SW480 (cell line): ENCODE data around the gene IRX1.

Source experiments
- DNase-seq: peaks from one replicate; pipeline ENCODE4 v3.0.0-alpha.2; 2016; ENCODE audit warnings: low spot score

Gene IRX1

DNA sequence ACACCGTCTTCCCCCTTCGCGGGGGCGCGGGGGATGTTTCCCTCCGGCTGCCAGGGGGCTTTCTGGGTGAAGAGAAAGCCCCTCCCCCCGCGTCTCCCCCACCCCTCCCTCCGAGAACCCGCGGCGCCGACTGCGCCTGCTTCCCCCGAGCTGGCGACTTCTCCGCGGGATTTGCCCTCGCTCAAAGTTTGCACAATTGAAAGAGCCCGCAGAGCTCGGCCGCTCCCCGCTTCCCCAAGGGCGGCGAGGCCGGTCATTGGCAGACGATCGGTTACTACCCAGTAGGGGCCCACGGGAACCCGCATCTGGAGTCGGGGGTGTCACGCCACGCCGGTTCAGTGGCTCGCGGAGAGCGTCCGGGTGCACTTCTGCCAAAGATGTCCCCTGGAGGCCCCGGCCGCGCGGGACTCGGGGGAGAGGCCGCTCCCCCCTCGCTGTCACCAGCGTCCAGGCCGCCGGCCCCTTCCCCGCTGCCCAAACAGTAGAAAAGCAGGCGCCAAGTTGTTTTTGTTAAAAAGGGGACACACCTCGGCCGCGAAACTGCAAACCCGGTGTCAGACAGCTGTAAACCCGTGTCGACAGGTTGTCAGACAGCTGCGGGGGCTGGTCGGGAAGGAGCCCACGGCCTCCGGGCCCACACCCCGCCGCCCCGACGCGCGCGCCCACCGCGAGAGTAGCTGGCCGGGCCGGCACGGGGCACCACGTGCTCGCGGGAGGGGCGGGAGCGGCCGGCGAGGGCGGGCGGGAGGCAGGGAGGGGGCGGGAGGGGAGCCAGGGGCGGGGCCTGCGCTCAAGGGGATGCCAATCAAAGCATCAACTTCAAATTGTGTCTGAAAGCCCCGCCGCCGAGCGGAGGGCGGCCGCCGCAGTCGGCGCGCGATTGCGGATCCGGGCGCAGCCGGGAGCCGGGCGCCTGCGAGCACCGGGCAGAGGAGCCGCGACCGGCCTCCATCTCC is at the start of gene IRX1:
IRX1 (plus strand) TSS at position 827 of the 956 bp plus-strand sequence. CDS start 274 bp downstream, outside the sequence.
- no peak for DNase-seq

DNA sequence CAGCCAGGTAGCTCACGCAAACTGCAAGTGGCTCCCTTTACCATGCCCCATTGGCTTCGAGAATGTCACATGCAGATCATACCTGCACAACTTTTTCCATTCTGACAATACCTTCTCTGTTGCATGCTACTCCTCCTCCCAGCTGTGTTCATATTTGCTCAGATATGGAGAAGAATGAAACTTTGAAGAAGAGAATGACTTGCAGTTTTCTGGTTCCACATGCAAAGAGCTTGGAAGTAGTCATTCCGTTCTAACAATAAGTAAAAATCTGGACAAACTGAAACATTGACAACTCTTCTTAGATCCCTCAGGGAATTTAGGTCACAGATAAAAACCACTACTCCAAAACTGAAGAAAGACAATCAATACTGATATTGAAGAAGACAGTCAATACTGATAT is 49.6 kb upstream of the IRX1 start:
- DNase-seq: no peak

DNA sequence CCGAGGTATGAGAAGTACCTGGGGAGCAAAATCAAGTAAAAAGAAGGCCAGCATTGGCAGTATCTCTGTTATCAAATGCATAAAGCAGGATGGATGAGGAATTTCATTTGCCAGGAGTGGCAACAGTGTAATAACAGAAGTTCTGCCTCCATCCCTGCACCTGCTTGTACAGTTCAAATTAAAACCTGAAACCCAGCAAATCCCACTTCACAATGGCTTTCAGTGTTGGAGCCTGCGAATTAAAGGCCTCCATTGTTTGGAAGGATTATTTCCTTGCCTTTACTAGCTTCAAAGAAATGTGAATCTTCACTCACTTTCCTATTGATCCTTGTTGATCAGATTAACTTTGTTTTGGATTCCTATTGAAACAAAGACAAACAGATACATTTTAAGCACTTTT is 31.5 kb upstream of the IRX1 start:
- no peak for DNase-seq

DNA sequence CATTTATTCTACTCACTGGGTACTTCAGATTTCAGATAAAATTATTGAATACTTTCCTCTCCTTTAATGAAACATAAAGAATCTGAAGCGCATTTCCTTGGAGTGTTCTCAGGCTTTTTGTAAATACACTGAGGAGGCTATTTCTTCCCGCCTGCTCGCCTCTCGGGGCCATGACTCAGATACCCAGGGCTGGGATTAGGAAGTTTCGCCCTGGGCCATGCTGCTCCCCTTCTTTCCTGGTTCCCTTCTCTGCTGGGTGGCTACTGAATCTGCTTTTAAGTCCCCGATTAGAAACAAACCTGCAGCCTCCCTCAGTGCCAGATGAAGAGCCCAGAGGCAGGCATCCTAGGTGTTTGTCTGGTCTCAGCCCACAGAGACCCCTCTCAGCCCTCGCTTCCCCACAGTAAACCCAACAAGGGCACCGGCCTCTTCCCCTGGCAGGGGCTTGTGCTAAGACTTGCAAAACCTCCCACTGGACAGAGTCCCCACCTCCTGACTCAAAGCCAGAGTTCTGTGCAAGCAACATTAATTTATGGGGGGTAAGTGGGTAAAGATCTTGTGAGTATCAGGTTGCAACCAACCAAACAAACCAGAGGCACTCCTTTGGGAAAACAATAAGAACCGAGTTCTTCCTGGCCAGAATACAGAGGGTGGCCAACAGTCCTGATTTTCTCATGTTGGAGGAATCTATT is 30.7 kb upstream of the IRX1 start:
- DNase-seq: no peak

DNA sequence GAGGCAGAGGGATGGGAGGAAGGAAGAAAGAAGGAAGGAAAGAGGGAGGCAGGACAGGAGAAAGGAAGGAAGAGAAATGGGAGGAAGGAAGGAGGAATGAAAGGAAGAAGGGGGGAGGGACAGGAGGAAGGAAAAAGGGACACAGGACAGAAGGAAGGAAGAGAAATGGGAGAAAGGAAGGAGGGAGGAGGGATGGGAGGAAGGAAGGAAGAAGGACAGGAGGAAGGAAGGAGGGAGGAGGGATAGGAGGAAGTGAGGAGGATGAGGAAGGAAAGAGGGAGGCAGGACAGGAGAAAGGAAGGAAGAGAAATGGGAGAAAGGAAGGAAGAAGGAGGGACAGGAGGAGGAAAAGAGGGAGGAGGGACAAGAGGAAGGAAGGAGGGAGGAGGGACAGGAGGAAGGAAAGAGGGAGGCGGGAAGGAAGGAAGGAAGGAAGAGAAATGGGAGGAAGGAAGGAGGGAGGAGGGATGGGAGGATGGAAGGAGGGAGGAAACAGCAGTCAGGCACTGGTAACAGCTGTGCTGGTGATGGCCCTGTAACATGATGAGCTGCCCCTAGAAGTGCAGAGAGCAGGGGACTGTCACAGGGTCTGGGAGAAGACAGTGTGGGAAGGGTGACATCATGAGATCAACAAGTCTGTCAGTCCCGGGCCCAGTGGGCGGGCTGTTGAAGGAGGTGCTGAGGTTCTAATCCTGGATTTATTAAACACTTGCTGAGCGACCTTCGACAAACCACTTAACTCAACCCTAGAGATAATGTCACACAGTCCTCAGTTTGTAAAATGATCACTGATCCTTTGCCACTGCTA is 10.7 kb upstream of the IRX1 start:
- no peak for DNase-seq

DNA sequence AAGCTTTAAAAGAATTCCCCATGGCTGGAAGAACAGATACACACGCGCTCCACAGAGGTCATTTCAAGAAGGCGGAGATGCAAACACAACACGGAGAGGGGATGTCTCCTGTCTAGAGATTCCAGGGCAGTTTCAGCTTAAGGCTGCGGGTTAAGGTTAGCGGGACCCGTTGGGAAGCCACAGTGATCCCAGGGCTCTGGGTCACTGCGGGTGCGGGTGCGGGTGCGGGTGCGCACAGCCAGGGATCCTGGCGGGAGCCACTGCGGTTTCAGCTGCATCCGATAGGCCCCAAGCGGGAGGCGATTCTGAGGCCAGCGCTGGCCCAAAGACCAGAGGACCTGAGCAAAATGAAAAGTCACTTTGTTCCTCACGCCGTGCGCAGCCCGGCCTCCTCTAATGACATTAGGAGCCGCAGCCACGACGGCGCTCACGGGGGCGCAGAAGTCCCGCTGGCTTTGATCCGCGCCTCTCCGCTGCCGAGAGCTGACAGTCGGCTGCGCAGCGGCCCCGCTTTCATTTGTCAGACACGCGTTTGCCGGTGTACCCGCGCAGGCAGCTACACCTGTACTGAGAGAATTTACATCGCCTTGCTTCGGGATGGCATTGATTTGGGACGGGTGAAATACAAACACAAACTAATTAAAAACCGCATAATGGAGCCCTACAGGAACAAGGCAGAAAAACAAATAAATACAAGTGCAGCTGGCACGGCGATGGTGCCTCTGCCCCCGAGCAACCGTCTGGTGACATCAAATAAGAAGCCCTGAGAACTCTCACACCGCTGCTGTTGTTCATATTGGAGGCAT is 5.3 kb upstream of the IRX1 start:
- DNase-seq: no peak

DNA sequence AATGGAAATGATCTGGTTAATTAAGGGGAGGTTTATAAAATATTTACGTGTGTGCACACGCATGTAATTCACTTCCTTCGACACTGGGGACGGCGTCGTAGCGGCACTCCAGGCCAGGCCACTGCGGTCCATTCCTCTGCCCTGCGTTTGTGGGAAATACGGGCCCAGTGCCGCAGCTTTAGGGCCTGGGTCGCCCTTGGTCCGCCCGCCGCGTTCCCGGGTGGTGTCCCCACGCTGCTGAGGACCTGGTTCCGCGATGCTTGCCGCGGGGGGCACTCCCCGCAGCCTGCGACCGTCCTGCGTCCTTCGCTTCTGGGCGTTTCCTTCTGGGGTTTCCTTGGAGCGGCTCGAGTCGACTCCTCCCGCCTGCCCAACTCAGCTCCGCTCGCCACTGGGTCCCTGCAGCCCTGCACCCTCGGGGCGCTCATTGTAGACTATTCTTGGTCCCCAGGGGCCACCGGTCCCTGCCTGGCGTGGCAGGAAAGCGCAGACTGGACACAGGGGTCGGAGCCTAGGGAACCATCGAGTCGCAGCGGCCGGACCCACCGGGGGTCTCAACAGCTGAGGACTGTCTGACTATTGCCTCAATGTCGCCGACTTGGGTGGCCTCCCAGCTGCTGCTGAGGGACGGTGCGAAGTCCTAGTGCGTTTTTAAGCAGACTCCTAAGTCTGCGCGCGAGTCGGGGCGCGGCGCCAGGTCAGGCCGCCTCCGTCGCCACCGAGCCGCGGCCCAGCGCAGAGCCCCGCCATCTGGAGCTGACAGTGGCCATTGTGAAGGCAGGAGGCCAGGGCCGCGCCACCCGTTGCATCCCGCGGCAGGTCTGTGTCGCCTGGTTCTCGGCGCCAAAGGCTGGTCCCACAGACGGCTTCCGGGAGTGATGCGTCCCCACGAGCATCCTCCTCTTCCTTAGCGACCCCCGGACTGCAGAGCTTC is 4.4 kb upstream of the IRX1 start:
- DNase-seq: no peak

DNA sequence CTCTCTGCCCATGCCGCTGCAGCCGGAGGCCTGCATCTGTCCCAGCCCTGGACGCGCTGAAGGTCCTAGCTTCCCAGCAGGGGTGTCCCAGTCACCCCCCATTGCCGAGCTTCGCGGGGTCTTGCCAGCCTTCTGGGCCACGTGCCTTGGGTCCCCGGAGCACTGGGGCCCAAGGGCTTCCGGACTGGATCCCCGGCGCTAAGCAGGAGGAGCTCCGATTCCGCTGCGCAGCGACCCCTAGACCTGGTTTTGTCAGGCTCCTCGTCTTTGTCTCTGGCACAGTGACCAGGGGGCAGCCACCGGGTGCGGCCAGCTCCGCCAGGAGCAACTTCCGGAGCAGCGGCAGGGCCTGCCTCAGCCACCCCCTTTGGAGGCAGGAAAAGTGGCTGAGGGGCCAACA is 3.3 kb upstream of the IRX1 start:
- DNase-seq: no peak

DNA sequence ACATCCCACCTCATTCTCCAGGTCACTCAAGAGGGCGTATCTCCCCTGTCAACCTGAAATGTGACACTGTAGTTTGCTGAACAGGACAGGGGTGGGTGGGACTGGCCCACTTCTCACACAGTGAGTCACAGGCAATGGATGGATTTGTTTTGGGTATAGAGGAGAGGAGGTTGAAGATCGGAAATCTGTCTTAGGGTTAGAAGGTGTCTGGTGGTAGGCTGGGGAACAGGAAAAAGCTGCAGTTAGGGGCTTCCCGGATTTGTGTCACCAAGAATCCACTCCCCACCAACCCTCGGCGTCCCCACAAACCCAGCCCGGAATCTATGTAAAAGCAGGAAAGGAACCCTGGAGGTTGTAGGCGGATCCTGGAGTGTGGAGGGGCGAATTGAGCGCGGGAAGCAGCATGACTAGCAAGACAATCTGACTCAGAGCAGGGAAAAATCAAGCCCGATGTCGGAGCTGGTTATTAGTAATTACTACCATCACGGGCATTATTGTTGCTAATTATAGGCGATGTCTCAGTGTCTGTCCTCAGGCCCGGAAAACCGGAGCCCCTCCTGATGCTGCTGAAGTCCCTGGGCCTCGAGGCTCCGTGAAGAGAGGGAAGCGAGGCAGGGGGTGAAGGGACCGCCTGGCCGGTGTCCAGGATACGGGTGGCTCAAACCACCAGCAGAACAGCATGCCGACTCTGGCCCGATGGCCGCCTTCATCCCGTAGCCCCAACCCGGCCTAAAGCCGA is 1.7 kb upstream of the IRX1 start:
- no peak for DNase-seq

DNA sequence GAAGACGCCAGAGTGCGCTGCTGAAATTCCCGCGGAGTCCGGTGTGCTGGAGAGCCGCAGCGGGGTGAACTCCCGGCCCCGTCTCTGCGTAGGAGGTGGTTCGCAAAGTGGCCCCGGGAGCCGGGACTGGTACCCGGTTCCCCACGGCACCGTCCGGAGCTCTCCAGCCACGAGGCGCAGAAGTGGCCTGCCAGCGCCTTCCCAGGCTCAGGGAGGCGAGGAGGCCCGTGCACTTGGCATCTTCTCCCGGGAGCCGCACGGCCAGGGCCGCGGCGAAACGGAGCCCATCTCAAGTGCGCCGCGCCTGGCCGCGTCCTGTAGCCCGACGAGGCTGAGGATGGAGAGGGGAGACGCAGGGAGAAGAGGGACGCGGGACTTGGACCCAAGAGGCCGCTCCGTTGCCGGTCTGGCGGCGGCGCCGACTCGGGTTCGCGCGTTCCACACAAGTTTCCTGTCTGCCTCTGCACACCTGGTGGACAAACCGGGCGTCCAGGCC is 1.1 kb upstream of the IRX1 start:
- DNase-seq: no peak

DNA sequence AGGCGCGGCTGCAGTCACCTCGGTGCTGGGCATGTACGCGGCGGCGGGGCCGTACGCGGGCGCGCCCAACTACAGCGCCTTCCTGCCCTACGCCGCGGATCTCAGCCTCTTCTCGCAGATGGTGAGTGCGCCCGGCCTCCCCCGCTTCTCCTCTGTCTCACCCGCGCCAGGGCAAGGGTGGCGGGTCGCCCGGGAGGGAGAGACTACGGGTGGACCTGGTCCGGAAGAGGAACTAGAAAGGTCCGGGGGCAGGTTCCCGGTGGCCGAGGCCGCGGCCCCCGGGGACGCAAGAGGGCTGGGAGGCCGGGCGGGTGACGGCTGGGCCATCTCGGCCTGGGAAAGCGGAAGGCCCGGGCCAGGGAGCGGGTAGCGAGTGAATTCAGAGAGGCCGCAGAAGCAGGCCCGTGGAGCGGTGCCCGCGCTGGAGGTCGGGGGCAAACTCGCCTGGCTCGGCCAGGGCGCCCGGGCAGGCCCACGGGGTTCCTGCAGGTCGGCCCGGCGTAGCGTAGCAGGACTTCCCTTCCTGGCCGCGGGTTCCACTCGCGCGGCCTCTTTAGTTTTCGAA is 711 bp downstream of the IRX1 start:
- DNase-seq: no peak

DNA sequence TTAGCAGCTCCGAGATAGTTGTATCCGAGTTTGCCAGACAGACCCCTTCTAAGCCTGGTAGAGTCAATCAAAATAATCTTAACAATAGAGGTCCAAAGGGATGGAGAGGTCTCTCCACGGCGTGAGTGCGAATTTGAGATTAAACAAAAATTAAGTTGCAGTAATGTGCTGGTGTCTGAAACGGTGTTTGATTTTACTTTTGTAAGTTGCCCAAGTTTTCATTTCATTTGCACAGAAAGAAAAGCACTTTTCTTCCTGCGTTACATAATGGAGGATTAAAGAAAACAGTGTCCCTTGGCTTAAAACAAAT is 1.2 kb downstream of the IRX1 start:
- no peak for DNase-seq

DNA sequence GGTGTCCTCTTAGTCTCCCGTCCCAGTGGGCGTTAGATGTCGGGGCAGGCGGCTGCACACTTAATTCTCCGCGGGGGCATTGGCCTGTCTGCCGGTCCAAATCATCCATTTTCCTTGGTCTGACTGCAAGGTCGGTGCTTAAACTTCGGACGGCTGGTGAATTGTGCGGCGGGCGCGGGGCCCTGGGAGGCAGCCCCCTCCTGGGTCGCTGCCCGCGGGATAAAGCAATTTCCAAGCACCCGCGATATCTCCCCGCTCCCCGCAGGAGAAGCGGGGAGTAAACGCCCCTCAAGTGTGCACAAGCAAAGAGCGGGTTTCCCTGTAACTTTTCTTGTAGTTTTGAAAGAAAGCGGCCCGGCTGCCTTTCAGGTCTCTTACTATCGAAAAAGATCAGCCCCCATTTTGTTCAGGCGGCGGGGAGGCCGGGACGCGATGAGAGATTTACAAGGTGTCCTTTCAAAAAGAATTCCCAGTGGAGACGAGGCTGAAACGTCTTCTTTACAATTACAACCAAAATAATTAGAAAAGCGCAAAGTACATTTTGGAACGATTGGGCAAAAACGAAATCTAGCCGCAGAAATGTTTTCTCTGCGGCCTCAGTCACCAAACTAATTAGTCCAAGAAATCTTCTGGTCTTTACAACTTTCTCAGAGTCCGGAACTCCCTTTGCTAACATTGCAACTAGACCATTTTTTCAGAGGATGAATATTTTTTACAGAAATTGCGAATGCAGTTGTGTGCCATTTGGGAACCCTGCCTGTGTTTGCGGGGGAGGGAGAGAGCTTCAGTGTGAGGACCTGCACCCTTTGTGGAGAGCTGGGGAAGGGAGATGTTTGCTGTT is 1.8 kb downstream of the IRX1 start:
- DNase-seq: no peak

DNA sequence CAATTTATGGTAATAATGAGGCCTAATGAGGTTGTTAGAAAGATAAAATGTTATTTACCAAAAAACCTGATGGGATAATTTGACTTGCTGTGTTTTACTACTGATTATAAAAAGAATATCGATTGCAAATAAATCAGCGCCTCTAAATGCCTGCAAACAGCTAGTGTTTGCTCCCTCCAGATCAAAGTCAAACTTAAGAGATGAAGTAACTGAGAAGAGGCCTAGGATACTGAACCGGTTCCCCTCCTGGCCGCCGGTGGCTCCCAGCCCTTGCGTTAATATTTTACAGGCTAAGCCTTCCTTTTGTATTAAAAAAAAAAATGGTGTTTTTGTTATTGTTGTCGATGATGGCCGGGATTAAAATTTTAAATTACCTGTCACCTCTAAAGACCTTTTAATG is 2.6 kb downstream of the IRX1 start:
- no peak for DNase-seq

DNA sequence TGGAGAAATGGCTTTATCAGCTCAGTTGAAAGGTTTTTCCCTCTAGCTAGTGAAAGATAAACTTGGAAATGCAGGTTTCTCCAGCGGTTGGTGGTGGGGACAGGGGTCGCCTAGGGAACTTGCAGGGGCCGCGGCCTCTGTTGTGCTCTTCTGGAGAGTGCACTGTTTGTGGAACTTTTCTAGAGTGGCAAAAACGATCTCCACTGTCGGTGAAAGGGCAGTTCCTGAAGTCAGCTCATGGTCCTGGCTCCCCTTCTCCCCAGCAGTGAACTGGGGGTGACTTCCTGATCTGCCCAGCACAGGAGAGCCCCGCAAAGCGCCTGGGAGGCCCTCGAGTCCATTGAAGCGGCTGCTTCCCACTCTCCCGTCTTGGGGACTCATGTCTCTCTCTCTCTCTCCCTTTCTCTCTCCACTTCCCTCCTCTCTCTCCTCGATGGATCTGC is 3.2 kb downstream of the IRX1 start:
- DNase-seq: no peak

DNA sequence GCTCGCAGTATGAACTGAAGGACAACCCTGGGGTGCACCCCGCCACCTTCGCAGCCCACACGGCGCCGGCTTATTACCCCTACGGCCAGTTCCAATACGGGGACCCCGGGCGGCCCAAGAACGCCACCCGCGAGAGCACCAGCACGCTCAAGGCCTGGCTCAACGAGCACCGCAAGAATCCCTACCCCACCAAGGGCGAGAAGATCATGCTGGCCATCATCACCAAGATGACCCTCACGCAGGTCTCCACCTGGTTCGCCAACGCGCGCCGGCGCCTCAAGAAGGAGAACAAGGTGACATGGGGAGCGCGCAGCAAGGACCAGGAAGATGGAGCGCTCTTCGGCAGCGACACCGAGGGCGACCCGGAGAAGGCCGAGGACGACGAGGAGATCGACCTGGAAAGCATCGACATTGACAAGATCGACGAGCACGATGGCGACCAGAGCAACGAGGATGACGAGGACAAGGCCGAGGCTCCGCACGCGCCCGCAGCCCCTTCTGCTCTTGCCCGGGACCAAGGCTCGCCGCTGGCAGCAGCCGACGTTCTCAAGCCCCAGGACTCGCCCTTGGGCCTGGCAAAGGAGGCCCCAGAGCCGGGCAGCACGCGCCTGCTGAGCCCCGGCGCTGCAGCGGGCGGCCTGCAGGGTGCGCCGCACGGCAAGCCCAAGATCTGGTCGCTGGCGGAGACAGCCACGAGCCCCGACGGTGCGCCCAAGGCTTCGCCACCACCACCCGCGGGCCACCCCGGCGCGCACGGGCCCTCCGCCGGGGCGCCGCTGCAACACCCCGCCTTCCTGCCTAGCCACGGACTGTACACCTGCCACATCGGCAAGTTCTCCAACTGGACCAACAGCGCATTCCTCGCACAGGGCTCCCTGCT is 3.8 kb downstream of the IRX1 start:
- DNase-seq: no peak
